Stomach (tissue), 4 donors: Measurements from ENCODE around the gene CYP2W1.

Experiments
- CTCF ChIP-seq, 7 experiments: fragments of 450-650 bp in 4 of 7; fragments of 200-600 bp in 3 of 7; sonication (generic) in 3 of 7; IDR thresholded peaks; one replicate each; pipeline ENCODE4 v1.5.1; 2016 to 2019; ENCODE audit warnings: antibody characterized with exemption in 7 of 7, control low read depth in 2 of 7, mild to moderate bottlenecking in 1 of 7
- POLR2A ChIP-seq, 4 donors: fragments of 450-650 bp; IDR thresholded peaks; one replicate each; pipeline ENCODE4 v1.6.1; 2016; ENCODE audit warnings: antibody characterized with exemption in 4 of 4, control low read depth in 2 of 4, mild to moderate bottlenecking in 1 of 4, moderate library complexity in 1 of 4
- POLR2AphosphoS5 ChIP-seq, 3 donors: sonication (generic); formaldehyde crosslinking; IDR thresholded peaks; one replicate each; pipeline ENCODE4 v1.6.1; 2016; ENCODE audit warnings: antibody characterized with exemption in 3 of 3

GRCh38 chr7:1020849-1021251 is 37.9 kb downstream of the CYP2W1 start:
- TF ChIP-seq POLR2AphosphoS5 (IDR thresholded peaks at IDR 0.05) (no peak), CTCF (IDR thresholded peaks at IDR 0.05) (peak in 3 of 7 experiments; percentile 8 to 36 (median 22)), POLR2A (IDR thresholded peaks at IDR 0.05) (no peak)
